ENCODE data around the gene C10orf90.

Gene C10orf90

DNA sequence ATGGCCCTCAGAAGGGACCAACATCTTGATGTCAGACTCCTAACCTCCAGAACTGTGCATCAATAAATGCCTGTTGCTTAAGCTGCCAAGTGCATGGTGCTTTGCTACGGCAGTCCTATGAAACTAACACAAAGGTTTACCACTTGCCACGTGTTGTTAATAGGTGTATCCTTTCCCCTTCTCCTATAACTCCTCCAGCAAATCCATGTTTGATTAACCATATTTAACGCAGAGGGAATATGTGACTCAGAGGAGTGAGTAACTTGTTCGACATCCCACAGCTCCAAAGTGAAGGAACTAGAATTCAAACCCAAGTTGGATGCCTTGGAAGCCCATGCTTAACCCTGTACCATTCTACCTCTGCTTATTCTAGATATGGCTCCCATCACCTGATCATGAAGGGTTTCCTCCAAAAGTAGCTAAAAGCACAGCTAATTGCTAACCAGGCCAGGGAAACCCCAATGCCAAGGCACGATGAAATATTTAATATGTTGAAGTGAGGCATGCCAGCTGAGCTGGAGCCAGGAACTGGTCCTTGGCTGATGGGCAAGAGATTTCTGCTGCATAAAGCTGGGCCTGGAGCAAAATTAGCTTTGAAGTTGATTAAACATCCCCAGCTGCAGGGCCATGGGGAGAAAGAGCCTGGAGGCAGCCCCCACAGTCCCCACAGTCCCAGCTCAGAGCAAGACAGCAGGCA, 131.9 kb downstream of the C10orf90 start:
- Histone ChIP-seq H3K4me1 (ENCODE audit: control insufficient read depth, insufficient read depth, low read length) (no peaks in the 10 kb centered on the region), H3K9ac (ENCODE audit: low read length) (no peak overlapping the region), H3K27me3 (ENCODE audit: control insufficient read depth, insufficient read depth, low read length) (no peaks in the 10 kb centered on the region), H3K36me3 (ENCODE audit: control insufficient read depth, insufficient read depth, low read length) (no peaks in the 10 kb centered on the region), H3K9me3 (ENCODE audit: control insufficient read depth, insufficient read depth, low read depth, low read length) (no peaks in the 10 kb centered on the region), H3K4me3 (ENCODE audit: low read depth, low read length) (no peak overlapping the region), H3K27ac (ENCODE audit: low read depth, low read length) (no peak overlapping the region)

- H3K4me1 ChIP-seq (ENCODE audit: control insufficient read depth, insufficient read depth, low read length): no peaks in the 10 kb centered on the region
- no peak overlapping the region for H3K27ac ChIP-seq (ENCODE audit: low read depth, low read length)
- H3K36me3 ChIP-seq (ENCODE audit: control insufficient read depth, insufficient read depth, low read length): no peaks in the 10 kb centered on the region
- H3K9me3 ChIP-seq (ENCODE audit: control insufficient read depth, insufficient read depth, low read depth, low read length): no peaks in the 10 kb centered on the region
- no peaks in the 10 kb centered on the region for H3K27me3 ChIP-seq (ENCODE audit: control insufficient read depth, insufficient read depth, low read length)
- H3K9ac ChIP-seq (ENCODE audit: low read length): no peak overlapping the region
- H3K4me3 ChIP-seq (ENCODE audit: low read depth, low read length): no peak overlapping the region
These were observed 133.8 kb downstream of the C10orf90 start for GRCh38 chr10:126536656-126537055.

- Histone ChIP-seq H3K9ac (ENCODE audit: low read length) (no peak overlapping the region), H3K27me3 (ENCODE audit: control insufficient read depth, insufficient read depth, low read length) (no peaks in the 10 kb centered on the region), H3K4me3 (ENCODE audit: low read depth, low read length) (no peak overlapping the region), H3K27ac (ENCODE audit: low read depth, low read length) (no peak overlapping the region), H3K9me3 (ENCODE audit: control insufficient read depth, insufficient read depth, low read depth, low read length) (no peaks in the 10 kb centered on the region), H3K4me1 (ENCODE audit: control insufficient read depth, insufficient read depth, low read length) (no peaks in the 10 kb centered on the region), H3K36me3 (ENCODE audit: control insufficient read depth, insufficient read depth, low read length) (no peaks in the 10 kb centered on the region)
These were observed 134.3 kb downstream of the C10orf90 start for GRCh38 chr10:126536148-126536547.

- no peaks in the 10 kb centered on the region for H3K4me1 ChIP-seq (ENCODE audit: control insufficient read depth, insufficient read depth, low read length)
- no peak overlapping the region for H3K4me3 ChIP-seq (ENCODE audit: low read depth, low read length)
- H3K36me3 ChIP-seq (ENCODE audit: control insufficient read depth, insufficient read depth, low read length): no peaks in the 10 kb centered on the region
- no peaks in the 10 kb centered on the region for H3K9me3 ChIP-seq (ENCODE audit: control insufficient read depth, insufficient read depth, low read depth, low read length)
- H3K9ac ChIP-seq (ENCODE audit: low read length): no peak overlapping the region
- no peak overlapping the region for H3K27ac ChIP-seq (ENCODE audit: low read depth, low read length)
- no peaks in the 10 kb centered on the region for H3K27me3 ChIP-seq (ENCODE audit: control insufficient read depth, insufficient read depth, low read length)
These were observed 136.8 kb downstream of the C10orf90 start for GRCh38 chr10:126533644-126534043.

DNA sequence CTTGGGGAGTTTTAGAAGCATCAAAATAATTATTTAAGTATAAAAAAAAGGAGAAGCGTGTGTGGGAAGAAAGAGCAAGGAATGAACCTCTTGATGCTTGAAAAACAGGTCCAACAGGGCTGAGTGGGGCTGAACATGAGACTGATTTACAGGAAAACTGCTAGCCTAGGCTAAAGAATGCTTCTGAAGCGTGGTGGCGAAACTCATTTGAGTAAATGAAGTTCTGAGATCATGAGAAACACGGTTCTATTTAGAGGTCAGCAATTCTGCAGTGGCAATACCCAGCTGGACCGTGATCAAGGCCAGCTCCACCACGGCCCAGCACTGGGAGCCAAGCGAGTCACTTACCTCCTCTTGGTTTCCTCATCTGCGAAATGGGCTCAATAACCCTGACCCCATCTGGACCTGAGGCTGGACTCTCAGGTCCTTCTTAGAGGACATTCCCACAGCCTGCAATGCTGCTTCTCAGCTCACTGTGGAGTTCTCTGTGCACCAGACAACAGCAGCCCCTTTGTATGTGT, 142.1 kb downstream of the C10orf90 start:
- H3K9me3 ChIP-seq (ENCODE audit: control insufficient read depth, insufficient read depth, low read depth, low read length): no peaks in the 10 kb centered on the region
- H3K27ac ChIP-seq (ENCODE audit: low read depth, low read length): no peak overlapping the region
- no peaks in the 10 kb centered on the region for H3K36me3 ChIP-seq (ENCODE audit: control insufficient read depth, insufficient read depth, low read length)
- H3K4me3 ChIP-seq (ENCODE audit: low read depth, low read length): no peak overlapping the region
- H3K9ac ChIP-seq (ENCODE audit: low read length): no peak overlapping the region
- no peaks in the 10 kb centered on the region for H3K4me1 ChIP-seq (ENCODE audit: control insufficient read depth, insufficient read depth, low read length)
- H3K27me3 ChIP-seq (ENCODE audit: control insufficient read depth, insufficient read depth, low read length): no peaks in the 10 kb centered on the region

- Histone ChIP-seq H3K36me3 (ENCODE audit: control insufficient read depth, insufficient read depth, low read length) (no peaks in the 10 kb centered on the region), H3K27ac (ENCODE audit: low read depth, low read length) (no peak overlapping the region), H3K4me1 (ENCODE audit: control insufficient read depth, insufficient read depth, low read length) (no peaks in the 10 kb centered on the region), H3K9ac (ENCODE audit: low read length) (no peak overlapping the region), H3K4me3 (ENCODE audit: low read depth, low read length) (no peak overlapping the region), H3K9me3 (ENCODE audit: control insufficient read depth, insufficient read depth, low read depth, low read length) (no peaks in the 10 kb centered on the region), H3K27me3 (ENCODE audit: control insufficient read depth, insufficient read depth, low read length) (no peaks in the 10 kb centered on the region)
These were observed 142.7 kb downstream of the C10orf90 start for GRCh38 chr10:126527645-126528314.

- Histone ChIP-seq H3K4me1 (ENCODE audit: control insufficient read depth, insufficient read depth, low read length) (no peaks in the 10 kb centered on the region), H3K9me3 (ENCODE audit: control insufficient read depth, insufficient read depth, low read depth, low read length) (no peaks in the 10 kb centered on the region), H3K9ac (ENCODE audit: low read length) (no peak overlapping the region), H3K27ac (ENCODE audit: low read depth, low read length) (no peak overlapping the region), H3K4me3 (ENCODE audit: low read depth, low read length) (no peak overlapping the region), H3K36me3 (ENCODE audit: control insufficient read depth, insufficient read depth, low read length) (no peaks in the 10 kb centered on the region), H3K27me3 (ENCODE audit: control insufficient read depth, insufficient read depth, low read length) (no peaks in the 10 kb centered on the region)
These were observed 145.2 kb downstream of the C10orf90 start for GRCh38 chr10:126525326-126525725.

GRCh38 chr10:126524526-126524925, 146.0 kb downstream of the C10orf90 start:
- H3K4me3 ChIP-seq (ENCODE audit: low read depth, low read length): no peak overlapping the region
- no peaks in the 10 kb centered on the region for H3K36me3 ChIP-seq (ENCODE audit: control insufficient read depth, insufficient read depth, low read length)
- no peaks in the 10 kb centered on the region for H3K27me3 ChIP-seq (ENCODE audit: control insufficient read depth, insufficient read depth, low read length)
- no peaks in the 10 kb centered on the region for H3K9me3 ChIP-seq (ENCODE audit: control insufficient read depth, insufficient read depth, low read depth, low read length)
- no peak overlapping the region for H3K27ac ChIP-seq (ENCODE audit: low read depth, low read length)
- no peak overlapping the region for H3K9ac ChIP-seq (ENCODE audit: low read length)
- no peaks in the 10 kb centered on the region for H3K4me1 ChIP-seq (ENCODE audit: control insufficient read depth, insufficient read depth, low read length)

- H3K4me1 ChIP-seq (ENCODE audit: control insufficient read depth, insufficient read depth, low read length): no peaks in the 10 kb centered on the region; the same call in 1 of the 2 replicates
- no peak overlapping the region for H3K4me3 ChIP-seq (ENCODE audit: low read depth, low read length)
- no peaks in the 10 kb centered on the region for H3K36me3 ChIP-seq (ENCODE audit: control insufficient read depth, insufficient read depth, low read length)
- no peak overlapping the region for H3K27ac ChIP-seq (ENCODE audit: low read depth, low read length)
- no peak overlapping the region for H3K9ac ChIP-seq (ENCODE audit: low read length)
- H3K9me3 ChIP-seq (ENCODE audit: control insufficient read depth, insufficient read depth, low read depth, low read length): no peaks in the 10 kb centered on the region; the same call in 1 of the 2 replicates
- no peaks in the 10 kb centered on the region for H3K27me3 ChIP-seq (ENCODE audit: control insufficient read depth, insufficient read depth, low read length)
These were observed 147.4 kb downstream of the C10orf90 start for GRCh38 chr10:126523071-126523470.

DNA sequence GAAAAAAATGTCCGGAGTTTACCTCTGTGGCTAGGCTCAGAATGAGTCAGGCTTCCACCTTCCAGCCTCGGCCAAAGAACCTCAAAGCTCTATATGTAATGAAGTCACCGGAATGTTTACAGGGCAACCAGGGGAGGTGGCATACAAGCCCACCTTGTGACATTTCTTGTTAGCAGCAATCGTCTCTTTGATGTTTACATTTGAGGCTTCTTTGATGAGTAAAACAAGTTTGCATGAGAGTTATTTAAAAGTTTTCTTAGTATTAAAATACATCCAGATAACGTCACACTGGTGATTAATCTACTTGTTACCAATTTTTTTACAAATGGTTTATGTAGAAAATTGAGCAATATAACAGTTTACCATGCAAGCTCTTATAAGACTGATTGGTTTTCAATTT, 149.1 kb downstream of the C10orf90 start:
- H3K27me3 ChIP-seq (ENCODE audit: control insufficient read depth, insufficient read depth, low read length): no peaks in the 10 kb centered on the region
- H3K9me3 ChIP-seq (ENCODE audit: control insufficient read depth, insufficient read depth, low read depth, low read length): peaks cover 2% of the 10 kb centered on the region; the same call in 1 of the 2 replicates
- H3K27ac ChIP-seq (ENCODE audit: low read depth, low read length): no peak overlapping the region
- no peaks in the 10 kb centered on the region for H3K36me3 ChIP-seq (ENCODE audit: control insufficient read depth, insufficient read depth, low read length)
- H3K9ac ChIP-seq (ENCODE audit: low read length): no peak overlapping the region
- no peak overlapping the region for H3K4me3 ChIP-seq (ENCODE audit: low read depth, low read length)
- no peaks in the 10 kb centered on the region; the same call in 1 of the 2 replicates for H3K4me1 ChIP-seq (ENCODE audit: control insufficient read depth, insufficient read depth, low read length)

GRCh38 chr10:126520751-126521317, 149.7 kb downstream of the C10orf90 start:
- H3K9ac ChIP-seq (ENCODE audit: low read length): no peak overlapping the region
- H3K36me3 ChIP-seq (ENCODE audit: control insufficient read depth, insufficient read depth, low read length): no peaks in the 10 kb centered on the region
- H3K4me3 ChIP-seq (ENCODE audit: low read depth, low read length): no peak overlapping the region
- no peaks in the 10 kb centered on the region for H3K27me3 ChIP-seq (ENCODE audit: control insufficient read depth, insufficient read depth, low read length)
- H3K4me1 ChIP-seq (ENCODE audit: control insufficient read depth, insufficient read depth, low read length): no peaks in the 10 kb centered on the region; the same call in 1 of the 2 replicates
- peaks cover 4% of the 10 kb centered on the region; the same call in 1 of the 2 replicates for H3K9me3 ChIP-seq (ENCODE audit: control insufficient read depth, insufficient read depth, low read depth, low read length)
- H3K27ac ChIP-seq (ENCODE audit: low read depth, low read length): no peak overlapping the region

Measured in HUES6 (cell line).